GM12878 (cell line): ENCODE measurements around the gene PRH2. TPM values are rescaled to one million over a fixed set of nuclear protein-coding genes. Genes with fewer than 3 reads are reported as not detected.

ENCODE experiments used
- ATAC-seq: fragments of 200-7000 bp; cut with Tn5 transposase; 3 replicates; pipeline ENCODE4 v1.9.1; 2020; ENCODE audit warnings: mild to moderate bottlenecking, moderate library complexity
- BruUV-seq: library from RNA; stranded (reverse); fragments of 400-500 nt; replicated peaks from 2 replicates; lab custom pipeline; 2021; lab: Mats Ljungman, UMichigan
- CTCF ChIA-PET: fragments of 300-600 bp; sonication (Branson Sonifier 250); formaldehyde crosslinking; extraction: SDS; loops from one replicate; lab custom pipeline; 2021; ENCODE audit warnings: inconsistent platforms; lab: Yijun Ruan, JAX
- POLR2A ChIA-PET: fragments of 350-600 bp; formaldehyde crosslinking; extraction: SDS; loops from one replicate; lab custom pipeline; 2021; ENCODE audit warnings: inconsistent platforms; lab: Charles Lee
- RAD21 ChIA-PET: fragments of 300-600 bp; sonication (Branson Sonifier 250); formaldehyde crosslinking; loops from one replicate; lab custom pipeline; 2023; ENCODE audit warnings: antibody characterized with exemption; ENCODE audit not compliant: unreplicated experiment; lab: Charles Lee
- SMC1A ChIA-PET: fragments of 300-600 bp; sonication (Branson Sonifier 250); formaldehyde crosslinking; loops from one replicate; lab custom pipeline; 2023; ENCODE audit not compliant: unreplicated experiment, uncharacterized antibody; lab: Charles Lee
- DNase-seq: peaks from one replicate; pipeline ENCODE4 v3.0.0-alpha.2; 2011; ENCODE audit warnings: low read depth, low spot score
- FAIRE-seq: peaks from 3 replicates; lab custom pipeline; 2011; peaks lifted over from hg19 to GRCh38; lab: Jason Lieb, UNC
- H2AFZ ChIP-seq: 2 replicates; pipeline ENCODE4 v1.6.0; 2011; ENCODE audit warnings: low read depth, low read length, control low read depth; ENCODE audit not compliant: control insufficient read depth
- H3K27ac ChIP-seq: 2 replicates; pipeline ENCODE4 v1.5.1; 2011; ENCODE audit warnings: control low read depth; ENCODE audit not compliant: control insufficient read depth, insufficient read depth
- H3K27me3 ChIP-seq, 2 experiments: replicated peaks in 1 of 2; 2 replicates each; pipeline versions ENCODE4 v1.6.0 to v1.6.1; 2011; ENCODE audit warnings: low read length in 1 of 2; ENCODE audit not compliant: control insufficient read depth in 2 of 2, insufficient read depth in 2 of 2
- H3K36me3 ChIP-seq, 2 experiments: 2 replicates each; pipeline ENCODE4 v1.5.1; 2011; ENCODE audit warnings: low read length in 1 of 2; ENCODE audit not compliant: control insufficient read depth in 2 of 2, insufficient read depth in 2 of 2
- H3K4me1 ChIP-seq: 2 replicates; pipeline ENCODE4 v1.6.1; 2011; ENCODE audit warnings: mild to moderate bottlenecking, low read length, moderate library complexity, mixed read lengths; ENCODE audit not compliant: control insufficient read depth, insufficient read depth
- H3K4me2 ChIP-seq: 2 replicates; pipeline ENCODE4 v1.6.0; 2011; ENCODE audit warnings: control low read depth; ENCODE audit not compliant: control insufficient read depth, insufficient read depth
- H3K4me3 ChIP-seq: fragments of 200-600 bp; sonication (generic); 2 replicates; pipeline ENCODE4 v1.5.1; 2016
- H3K79me2 ChIP-seq: 2 replicates; pipeline ENCODE4 v1.6.0; 2011; ENCODE audit warnings: low read length; ENCODE audit not compliant: control insufficient read depth, insufficient read depth
- H3K9ac ChIP-seq: 2 replicates; pipeline ENCODE4 v1.8.0; 2011; ENCODE audit warnings: low read length, control low read depth, mixed read lengths; ENCODE audit not compliant: control insufficient read depth, insufficient read depth
- H3K9me3 ChIP-seq: replicated peaks from 3 replicates; pipeline ENCODE4 v1.5.1; 2011; ENCODE audit warnings: mild to moderate bottlenecking, low read length; ENCODE audit not compliant: control insufficient read depth, insufficient read depth
- H4K20me1 ChIP-seq: 2 replicates; pipeline ENCODE4 v1.6.0; 2011; ENCODE audit not compliant: control insufficient read depth, insufficient read depth
- ATF2 ChIP-seq: IDR thresholded peaks from 2 replicates; pipeline ENCODE4 v1.6.1; 2012; ENCODE audit warnings: low read length, inconsistent platforms
- BHLHE40 ChIP-seq, 2 experiments: fragments of 450-650 bp in 1 of 2; IDR thresholded peaks; 2 replicates each; pipeline ENCODE4 v1.6.1; 2011 to 2017; ENCODE audit warnings: low read depth in 2 of 2, borderline replicate concordance in 1 of 2, improper control_type of control experiment in 1 of 2, low read length in 1 of 2, mild to moderate bottlenecking in 1 of 2
- CBFB ChIP-seq: IDR thresholded peaks from 2 replicates; pipeline ENCODE4 v1.6.1; 2016; ENCODE audit warnings: antibody characterized with exemption, low read depth
- CEBPB ChIP-seq, 2 experiments: fragments of 150-350 bp in 1 of 2; IDR thresholded peaks; 2 replicates each; pipeline ENCODE4 v1.6.1; 2012 to 2014; ENCODE audit warnings: low read depth in 2 of 2, low read length in 2 of 2, borderline replicate concordance in 1 of 2, inconsistent platforms in 1 of 2
- E4F1 ChIP-seq: fragments of 450-650 bp; IDR thresholded peaks from 2 replicates; pipeline ENCODE4 v1.6.1; 2018; ENCODE audit warnings: borderline replicate concordance, mild to moderate bottlenecking; ENCODE audit not compliant: partially characterized antibody
- EP300 ChIP-seq, 2 experiments: fragments of 150-350 bp in 1 of 2; IDR thresholded peaks; 2 replicates each; pipeline ENCODE4 v1.6.1; 2011 to 2012; ENCODE audit warnings: low read depth in 2 of 2, low read length in 2 of 2, borderline replicate concordance in 1 of 2, improper control_type of control experiment in 1 of 2, inconsistent platforms in 1 of 2; ENCODE audit not compliant: control insufficient read depth in 1 of 2
- HDAC6 ChIP-seq: fragments of 200-600 bp; sonication (generic); IDR thresholded peaks from one replicate; pipeline ENCODE4 v1.8.0; 2017; ENCODE audit warnings: antibody characterized with exemption; ENCODE audit not compliant: unreplicated experiment
- JUNB ChIP-seq: IDR thresholded peaks from 2 replicates; pipeline ENCODE4 v1.6.1; 2016; ENCODE audit warnings: antibody characterized with exemption, mild to moderate bottlenecking
- KAT2A ChIP-seq: conservative IDR thresholded peaks from 2 replicates; pipeline ENCODE4 v1.6.1; 2011; ENCODE audit warnings: low read depth, low read length; ENCODE audit not compliant: control insufficient read depth
- MTA2 ChIP-seq: fragments of 450-650 bp; IDR thresholded peaks from 2 replicates; pipeline ENCODE4 v1.6.1; 2016; ENCODE audit warnings: low read depth, mild to moderate bottlenecking, moderate library complexity
- NFIC ChIP-seq: IDR thresholded peaks from 2 replicates; pipeline ENCODE4 v1.6.1; 2012; ENCODE audit warnings: low read depth, mild to moderate bottlenecking, inconsistent platforms, low read length, moderate library complexity
- NFYA ChIP-seq: IDR thresholded peaks from 2 replicates; pipeline ENCODE4 v1.6.1; 2011; ENCODE audit warnings: low read depth, mild to moderate bottlenecking, low read length, improper control_type of control experiment, borderline replicate concordance
- NRF1 ChIP-seq: conservative IDR thresholded peaks from 2 replicates; pipeline ENCODE4 v1.6.1; 2011; ENCODE audit warnings: mild to moderate bottlenecking, low read depth, low read length, improper control_type of control experiment
- PKNOX1 ChIP-seq: fragments of 450-650 bp; IDR thresholded peaks from 2 replicates; pipeline ENCODE4 v1.6.1; 2016; ENCODE audit warnings: mild to moderate bottlenecking
- PML ChIP-seq: IDR thresholded peaks from 2 replicates; pipeline ENCODE4 v1.6.1; 2012; ENCODE audit warnings: low read length, inconsistent platforms
- POLR2A ChIP-seq: IDR thresholded peaks from 2 replicates; pipeline ENCODE4 v1.6.1; 2011; ENCODE audit warnings: low read depth, mild to moderate bottlenecking, low read length
- POU2F2 ChIP-seq: IDR thresholded peaks from 3 replicates; pipeline ENCODE4 v1.6.1; 2011; ENCODE audit warnings: low read depth, mild to moderate bottlenecking, low read length, borderline replicate concordance
- RELA ChIP-seq: fragments of 450-650 bp; IDR thresholded peaks from 2 replicates; pipeline ENCODE4 v1.8.0; 2014; ENCODE audit warnings: borderline replicate concordance; ENCODE audit not compliant: partially characterized antibody
- RUNX3 ChIP-seq: IDR thresholded peaks from 2 replicates; pipeline ENCODE4 v1.6.1; 2012; ENCODE audit warnings: low read length, inconsistent platforms
- SPI1 ChIP-seq: IDR thresholded peaks from 2 replicates; pipeline ENCODE4 v1.6.1; 2011; ENCODE audit warnings: low read depth, mild to moderate bottlenecking, low read length, moderate library complexity, borderline replicate concordance; ENCODE audit not compliant: insufficient read depth
- TCF7 ChIP-seq: IDR thresholded peaks from 2 replicates; pipeline ENCODE4 v1.6.1; 2014; ENCODE audit warnings: antibody characterized with exemption, borderline replicate concordance
- WGBS: methylation state at CpG from one replicate; pipeline ENCODE4 v1.1.6; 2016; ENCODE audit warnings: low lambda C conversion rate; ENCODE audit not compliant: insufficient replicate concordance, insufficient coverage; ENCODE audit errors: missing lambda C conversion rate; 5-methylcytosine and 5-hydroxymethylcytosine counted together
- in situ Hi-C: fragments of 300-500 bp; cut with MboI; formaldehyde crosslinking; loops from 9 replicates; pipeline ENCODE4 v1.14.3; 2018; ENCODE audit warnings: mixed read lengths
- intact Hi-C: fragments of 100-400 bp; cut with micrococcal nuclease; formaldehyde crosslinking; loops from one replicate; pipeline ENCODE4 v1.14.2; 2022; ENCODE audit not compliant: unreplicated experiment
- polyA plus RNA-seq, 11 experiments: library from polyadenylated mRNA; depleted of rRNA in 4 of 11; unstranded in 6 of 11; stranded (reverse) in 5 of 11; fragments of >200 nt; fragmentation: Nextera tagmentation in 4 of 11; fragmentation: Illumina TruSeq in 1 of 11; extraction: Ambion mirVana in 4 of 11; extraction: Trizol in 1 of 11; gene quantifications; 1 replicate in 1 of 11; 2 replicates in 10 of 11; pipeline versions ENCODE4 v1.2.1 to v1.2.3, GENCODE V29; 2011 to 2016; ENCODE audit warnings: inconsistent platforms in 2 of 11, missing spikeins in 2 of 11, low read depth in 1 of 11
- total RNA-seq, 4 experiments: library from RNA; depleted of rRNA in 3 of 4; stranded (reverse); fragments of >200 nt in 3 of 4; fragmentation: Illumina TruSeq in 1 of 4; extraction: Trizol in 1 of 4; gene quantifications; 2 replicates each; pipeline versions ENCODE4 v1.2.1 to v1.2.3, GENCODE V29; 2013 to 2021

PRH2 gene
- total and polyA plus RNA-seq, 10 of the 15 experiments (the other 5 are each of a cell fraction or from before 2014, with no cell fraction given): 0.14 to 0.50 TPM; not detected in 8

GRCh38 chr12:10982244-10982643 lies 53.2 kb downstream of the PRH2 start:
- RAD21 ChIA-PET: no interaction called here
- FAIRE-seq: no peak
- Histone ChIP-seq H4K20me1 (no peaks in the 10 kb centered on the region; the same call in 1 of the 2 replicates), H3K27me3 (no peaks in the 10 kb centered on the region), H3K9me3 (no peaks in the 10 kb centered on the region), H3K9ac (no peak overlapping the region), H3K4me1 (no peaks in the 10 kb centered on the region), H3K4me2 (no peak overlapping the region), H3K27ac (no peak overlapping the region), H2AFZ (no peak overlapping the region), H3K4me3 (no peak overlapping the region), H3K79me2 (no peaks in the 10 kb centered on the region), H3K36me3 (no peaks in the 10 kb centered on the region)
- in situ Hi-C loops (no loop called here), intact Hi-C loops (no loop called here)
- POLR2A ChIA-PET: interaction anchor here (0.7 kb wide), 1 partner anchor 151 kb away, joined by 4 read pairs; no protein-coding TSS in a partner anchor
- CTCF ChIA-PET: interaction anchor here (1.1 kb wide), 1 partner anchor 13 kb away, joined by 3 read pairs; no protein-coding TSS in a partner anchor
- 69% methylated on average over 5 of the region's 5 CpGs for WGBS
- ATAC-seq: peak; percentile 82
- peak; percentile 21 for DNase-seq
- no TSS peak for BruUV-seq
- SMC1A ChIA-PET: no interaction called here
- TF ChIP-seq NFYA (no peak), HDAC6 (no peak), KAT2A (no peak), ATF2 (peak; percentile 45; the same call in 1 of the 2 replicates), SPI1 (peak; percentile 42; the same call in 1 of the 2 replicates), PKNOX1 (peak; percentile 44; the same call in 1 of the 2 replicates), RELA (no peak), CEBPB (IDR thresholded peaks at IDR 0.05; ENCODE audit: borderline replicate concordance in 1 of 2, low read depth in 2 of 2, low read length in 2 of 2) (peak in 1 of 2 experiments; percentile 36; a peak in 1 of 4 replicates), EP300 (IDR thresholded peaks at IDR 0.05; ENCODE audit: borderline replicate concordance in 1 of 2, control insufficient read depth in 1 of 2, low read depth in 2 of 2, low read length in 2 of 2) (peak; percentile 14 to 53; a peak in 1 of 4 replicates), E4F1 (no peak), POU2F2 (peak; percentile 41; the same call in 1 of the 3 replicates), NFIC (peak; percentile 44; the same call in 1 of the 2 replicates), CBFB (peak; percentile 54), BHLHE40 (IDR thresholded peaks at IDR 0.05; ENCODE audit: borderline replicate concordance in 1 of 2, low read depth in 2 of 2, low read length in 1 of 2) (peak; percentile 35 to 52; a peak in 1 of 4 replicates), NRF1 (no peak), RUNX3 (peak; percentile 98), MTA2 (peak; percentile 73), JUNB (peak; percentile 56; the same call in 1 of the 2 replicates), PML (no peak), TCF7 (peak; percentile 91), POLR2A (no peak)
